Measurements from ENCODE around the gene LRP1B.

LRP1B gene

DNA sequence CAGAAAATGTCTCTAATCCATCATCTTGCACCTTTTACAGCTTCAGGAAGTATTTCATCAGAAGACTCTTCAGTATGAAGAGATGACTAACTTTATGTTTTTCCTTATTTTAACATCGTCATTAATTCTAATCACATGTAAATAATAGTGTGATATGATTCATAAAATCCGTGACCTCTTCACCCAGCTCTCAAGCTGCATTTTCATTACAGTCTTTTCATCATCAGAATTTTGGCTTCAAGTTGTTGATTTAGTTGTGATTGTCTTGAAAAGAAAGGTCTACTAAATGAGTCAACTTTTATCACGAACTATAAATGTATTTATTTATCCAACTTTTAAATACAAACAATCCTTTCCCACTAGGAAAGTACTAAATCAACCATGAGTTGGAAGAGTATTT is 410.3 kb downstream of the LRP1B start:
- no peaks in the 10 kb centered on the region for H3K9me2 ChIP-seq (replicated peaks; ENCODE audit: insufficient read depth, low read length)
- no peak overlapping the region for H3K9ac ChIP-seq (ENCODE audit: low read length)
- H4K20me1 ChIP-seq (ENCODE audit: insufficient read depth, low read length) = no peaks in the 10 kb centered on the region
- H3F3A ChIP-seq (ENCODE audit: insufficient read depth, low read length) = no peaks in the 10 kb centered on the region
- DNase-seq = no peak
- no peaks in the 10 kb centered on the region for H3K9me3 ChIP-seq (replicated peaks; ENCODE audit: insufficient read depth, low read length)
- no peak overlapping the region for H3K4me2 ChIP-seq (ENCODE audit: low read depth, low read length)
- no peaks in the 10 kb centered on the region for H3K4me1 ChIP-seq (ENCODE audit: low read length)
- no peaks in the 10 kb centered on the region for H3K36me3 ChIP-seq (replicated peaks; ENCODE audit: insufficient read depth, low read length)
- H3K27me3 ChIP-seq (replicated peaks; ENCODE audit: insufficient read depth, low read length) = no peaks in the 10 kb centered on the region
- H2AFZ ChIP-seq (ENCODE audit: low read length) = no peak overlapping the region
- TF ChIP-seq, protein P1, sequence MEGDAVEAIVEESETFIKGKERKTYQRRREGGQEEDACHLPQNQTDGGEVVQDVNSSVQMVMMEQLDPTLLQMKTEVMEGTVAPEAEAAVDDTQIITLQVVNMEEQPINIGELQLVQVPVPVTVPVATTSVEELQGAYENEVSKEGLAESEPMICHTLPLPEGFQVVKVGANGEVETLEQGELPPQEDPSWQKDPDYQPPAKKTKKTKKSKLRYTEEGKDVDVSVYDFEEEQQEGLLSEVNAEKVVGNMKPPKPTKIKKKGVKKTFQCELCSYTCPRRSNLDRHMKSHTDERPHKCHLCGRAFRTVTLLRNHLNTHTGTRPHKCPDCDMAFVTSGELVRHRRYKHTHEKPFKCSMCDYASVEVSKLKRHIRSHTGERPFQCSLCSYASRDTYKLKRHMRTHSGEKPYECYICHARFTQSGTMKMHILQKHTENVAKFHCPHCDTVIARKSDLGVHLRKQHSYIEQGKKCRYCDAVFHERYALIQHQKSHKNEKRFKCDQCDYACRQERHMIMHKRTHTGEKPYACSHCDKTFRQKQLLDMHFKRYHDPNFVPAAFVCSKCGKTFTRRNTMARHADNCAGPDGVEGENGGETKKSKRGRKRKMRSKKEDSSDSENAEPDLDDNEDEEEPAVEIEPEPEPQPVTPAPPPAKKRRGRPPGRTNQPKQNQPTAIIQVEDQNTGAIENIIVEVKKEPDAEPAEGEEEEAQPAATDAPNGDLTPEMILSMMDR (IDR thresholded peaks at IDR 0.05; ENCODE audit: low read length) = no peak
- TF ChIP-seq EZH2 (optimal IDR thresholded peaks at IDR 0.05; ENCODE audit: low read depth, low read length) (no peak), EZH2phosphoT487 (IDR thresholded peaks at IDR 0.05; ENCODE audit: low read length) (no peak)
- no peak overlapping the region for H3K27ac ChIP-seq (ENCODE audit: low read length)
- no peak overlapping the region for H3K4me3 ChIP-seq (ENCODE audit: low read length)
- no peaks in the 10 kb centered on the region for H3K79me2 ChIP-seq (ENCODE audit: low read length)

DNA sequence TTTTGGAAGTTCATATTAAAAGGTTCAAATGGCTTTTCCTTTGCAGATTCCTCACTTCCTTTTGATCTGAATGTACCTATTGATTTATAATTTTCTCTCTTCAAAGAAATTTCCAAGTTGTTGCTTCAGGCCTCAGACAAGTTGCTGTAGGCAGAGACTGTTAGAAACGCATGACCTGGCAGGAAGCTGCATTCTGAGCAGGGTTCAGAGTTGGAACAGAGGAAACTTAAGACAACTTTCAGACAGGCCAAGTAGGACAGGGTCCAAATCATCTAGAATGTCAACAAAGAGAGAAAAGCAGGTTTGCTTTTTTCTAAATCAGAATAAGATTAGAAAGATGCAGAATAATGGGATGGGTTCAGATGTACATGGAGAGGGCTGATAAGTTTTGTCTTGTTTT is 416.3 kb downstream of the LRP1B start:
- no peak for DNase-seq
- H3K27ac ChIP-seq (ENCODE audit: low read length) = no peak overlapping the region
- H3K4me2 ChIP-seq (ENCODE audit: low read depth, low read length) = no peak overlapping the region
- H3K36me3 ChIP-seq (replicated peaks; ENCODE audit: insufficient read depth, low read length) = no peaks in the 10 kb centered on the region
- no peak overlapping the region for H3K4me3 ChIP-seq (ENCODE audit: low read length)
- H4K20me1 ChIP-seq (ENCODE audit: insufficient read depth, low read length) = no peaks in the 10 kb centered on the region
- H2AFZ ChIP-seq (ENCODE audit: low read length) = no peak overlapping the region
- H3F3A ChIP-seq (ENCODE audit: insufficient read depth, low read length) = no peaks in the 10 kb centered on the region
- no peaks in the 10 kb centered on the region for H3K9me2 ChIP-seq (replicated peaks; ENCODE audit: insufficient read depth, low read length)
- TF ChIP-seq, protein P1 (IDR thresholded peaks at IDR 0.05; ENCODE audit: low read length) = no peak
- TF ChIP-seq EZH2phosphoT487 (IDR thresholded peaks at IDR 0.05; ENCODE audit: low read length) (no peak), EZH2 (optimal IDR thresholded peaks at IDR 0.05; ENCODE audit: low read depth, low read length) (no peak)
- H3K9ac ChIP-seq (ENCODE audit: low read length) = no peak overlapping the region
- H3K79me2 ChIP-seq (ENCODE audit: low read length) = no peaks in the 10 kb centered on the region
- H3K9me3 ChIP-seq (replicated peaks; ENCODE audit: insufficient read depth, low read length) = no peaks in the 10 kb centered on the region
- H3K4me1 ChIP-seq (ENCODE audit: low read length) = no peaks in the 10 kb centered on the region
- H3K27me3 ChIP-seq (replicated peaks; ENCODE audit: insufficient read depth, low read length) = no peaks in the 10 kb centered on the region

DNA sequence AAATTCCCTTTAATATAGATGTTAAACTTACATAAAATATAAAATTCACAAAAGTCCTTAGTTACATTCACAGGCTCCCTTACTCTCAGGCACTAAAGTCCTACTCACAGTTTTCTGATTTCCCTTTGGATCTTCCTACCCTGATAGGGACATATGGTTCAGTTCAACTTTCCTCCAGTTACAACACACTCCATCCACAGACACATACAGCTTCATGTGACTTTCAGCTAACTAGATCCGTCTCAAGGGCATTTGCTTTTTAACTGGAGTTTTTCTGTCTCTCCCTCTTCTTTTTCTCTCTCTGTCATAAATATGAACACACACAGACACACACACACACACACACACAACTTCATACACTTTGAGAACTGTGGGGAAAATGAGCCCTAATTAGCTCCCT is 419.2 kb downstream of the LRP1B start:
- Histone ChIP-seq H3K4me1 (ENCODE audit: low read length) (no peaks in the 10 kb centered on the region), H3F3A (ENCODE audit: insufficient read depth, low read length) (no peaks in the 10 kb centered on the region), H4K20me1 (ENCODE audit: insufficient read depth, low read length) (no peaks in the 10 kb centered on the region), H3K79me2 (ENCODE audit: low read length) (no peaks in the 10 kb centered on the region), H3K9me3 (replicated peaks; ENCODE audit: insufficient read depth, low read length) (no peaks in the 10 kb centered on the region), H3K27ac (ENCODE audit: low read length) (no peak overlapping the region), H3K4me3 (ENCODE audit: low read length) (no peak overlapping the region), H3K9ac (ENCODE audit: low read length) (no peak overlapping the region), H3K36me3 (replicated peaks; ENCODE audit: insufficient read depth, low read length) (no peaks in the 10 kb centered on the region), H2AFZ (ENCODE audit: low read length) (no peak overlapping the region), H3K27me3 (replicated peaks; ENCODE audit: insufficient read depth, low read length) (no peaks in the 10 kb centered on the region), H3K4me2 (ENCODE audit: low read depth, low read length) (no peak overlapping the region), H3K9me2 (replicated peaks; ENCODE audit: insufficient read depth, low read length) (no peaks in the 10 kb centered on the region)
- no peak for TF ChIP-seq EZH2 (optimal IDR thresholded peaks at IDR 0.05; ENCODE audit: low read depth, low read length)
- TF ChIP-seq EZH2phosphoT487 (IDR thresholded peaks at IDR 0.05; ENCODE audit: low read length) = no peak
- TF ChIP-seq, protein P1 (IDR thresholded peaks at IDR 0.05; ENCODE audit: low read length) = no peak
- DNase-seq = no peak
